Osteocyte (in vitro differentiated cells): ENCODE data around the gene MAPK4. TPM values are rescaled to one million over a fixed set of nuclear protein-coding genes. Genes with fewer than 3 reads are reported as not detected.

Experiments used
- DNase-seq: peaks from one replicate; pipeline ENCODE4 v3.0.0; 2021; ENCODE audit warnings: mixed read lengths; ENCODE audit not compliant: unreplicated experiment; ENCODE audit errors: extremely low spot score
- H3K27ac Mint-ChIP-seq: one replicate; pipeline ENCODE4 v1.8.0; 2021; ENCODE audit warnings: mild to moderate bottlenecking, mixed read lengths; ENCODE audit not compliant: unreplicated experiment
- H3K27me3 Mint-ChIP-seq: one replicate; pipeline ENCODE4 v1.8.0; 2021; ENCODE audit warnings: mixed read lengths; ENCODE audit not compliant: unreplicated experiment
- H3K36me3 Mint-ChIP-seq: one replicate; pipeline ENCODE4 v1.8.0; 2021; ENCODE audit warnings: mixed read lengths; ENCODE audit not compliant: unreplicated experiment
- H3K4me1 Mint-ChIP-seq: one replicate; pipeline ENCODE4 v1.8.0; 2021; ENCODE audit warnings: mixed read lengths; ENCODE audit not compliant: unreplicated experiment
- H3K4me3 Mint-ChIP-seq: one replicate; pipeline ENCODE4 v1.8.0; 2021; ENCODE audit warnings: mild to moderate bottlenecking, moderate library complexity, mixed read lengths; ENCODE audit not compliant: unreplicated experiment
- H3K9me3 Mint-ChIP-seq: one replicate; pipeline ENCODE4 v1.8.0; 2021; ENCODE audit warnings: mixed read lengths; ENCODE audit not compliant: unreplicated experiment
- CTCF ChIP-seq: fragments of 200-600 bp; sonication (generic); IDR thresholded peaks from 2 replicates; pipeline ENCODE4 v1.5.0; 2021; ENCODE audit warnings: antibody characterized with exemption, mild to moderate bottlenecking, moderate library complexity
- total RNA-seq: library from RNA; stranded (reverse); gene quantifications from 2 replicates; pipeline ENCODE4 v1.2.1, GENCODE V29; 2021

MAPK4 gene
- total RNA-seq, 1 donor from 2014 or later: not detected

DNA sequence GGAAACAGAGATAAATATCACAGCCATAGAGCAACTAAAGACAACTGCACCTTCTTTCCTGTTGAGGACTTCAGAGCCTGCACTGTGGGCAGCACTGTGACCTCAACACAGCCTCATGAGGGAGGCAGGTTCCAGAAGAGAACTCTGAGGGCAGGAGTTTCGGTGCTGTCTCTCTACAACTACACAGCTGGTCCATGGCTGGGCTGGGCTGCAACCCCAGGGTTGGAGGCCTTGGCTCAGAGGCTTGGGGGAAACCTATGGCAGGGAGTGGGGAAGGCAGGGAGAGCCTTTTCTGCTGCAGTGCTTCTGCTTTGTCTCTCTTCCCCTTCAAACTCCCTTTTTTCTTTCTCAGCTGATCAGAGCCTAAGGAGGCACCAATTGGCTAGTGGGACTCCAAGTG is 193.4 kb downstream of the MAPK4 start:
- no peak for TF ChIP-seq CTCF
- Mint-ChIP-seq H3K27me3 (peaks cover under 1% of the 10 kb centered on the region), H3K36me3 (no peaks in the 10 kb centered on the region), H3K4me3 (no peak overlapping the region), H3K9me3 (no peaks in the 10 kb centered on the region), H3K27ac (no peak overlapping the region), H3K4me1 (no peaks in the 10 kb centered on the region)
- peak; percentile 71 for DNase-seq

DNA sequence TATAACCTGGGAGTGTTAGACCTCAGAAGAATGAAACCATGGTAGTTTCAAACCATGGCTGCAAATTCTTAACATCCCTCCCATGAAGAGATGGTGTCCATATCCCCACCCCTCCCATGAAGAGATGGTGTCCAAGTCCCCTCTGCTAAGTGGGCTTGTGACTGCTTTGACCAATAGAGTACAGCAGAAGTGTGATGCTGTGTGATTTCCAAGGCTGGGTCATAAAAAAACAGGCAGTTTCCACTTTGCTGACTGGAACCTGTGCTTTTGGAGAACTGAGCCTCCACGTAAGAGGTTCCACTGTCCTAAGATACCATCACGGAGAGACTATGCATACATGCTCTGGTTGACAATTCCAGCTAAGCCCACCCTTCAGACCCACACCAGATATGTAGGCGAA is 194.4 kb downstream of the MAPK4 start:
- Mint-ChIP-seq H3K4me1 (no peaks in the 10 kb centered on the region), H3K27ac (no peak overlapping the region), H3K27me3 (peaks cover 5% of the 10 kb centered on the region), H3K9me3 (no peaks in the 10 kb centered on the region), H3K36me3 (no peaks in the 10 kb centered on the region), H3K4me3 (no peak overlapping the region)
- no peak for TF ChIP-seq CTCF
- DNase-seq: peak; percentile 6

GRCh38 chr18:50757358-50757757 is 197.5 kb downstream of the MAPK4 start:
- Mint-ChIP-seq H3K9me3 (no peaks in the 10 kb centered on the region), H3K4me3 (no peak overlapping the region)
- TF ChIP-seq CTCF: no peak

DNA sequence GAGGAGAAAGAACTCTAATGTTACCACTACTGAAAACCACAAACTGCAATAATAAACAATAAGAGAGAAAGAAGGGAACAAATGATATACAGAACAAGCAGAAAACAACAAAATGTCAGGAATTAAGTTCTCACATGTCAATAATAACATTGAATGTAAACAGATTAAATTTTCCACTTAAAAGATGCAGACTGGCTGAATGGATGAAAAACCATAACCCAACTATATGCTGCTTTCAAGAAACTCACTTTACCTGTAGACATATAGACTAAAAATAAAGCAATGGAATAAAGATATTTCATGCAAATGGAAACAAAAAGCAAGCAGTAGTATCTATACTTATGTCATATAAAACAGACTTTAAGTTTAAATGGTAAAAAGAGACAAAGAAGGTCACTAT is 209.6 kb downstream of the MAPK4 start:
- DNase-seq: no peak
- H3K36me3 Mint-ChIP-seq: no peaks in the 10 kb centered on the region
- no peaks in the 10 kb centered on the region for H3K4me1 Mint-ChIP-seq
- H3K4me3 Mint-ChIP-seq: no peak overlapping the region
- peaks cover 27% of the 10 kb centered on the region for H3K9me3 Mint-ChIP-seq
- H3K27me3 Mint-ChIP-seq: peaks cover 12% of the 10 kb centered on the region
- no peak for TF ChIP-seq CTCF
- H3K27ac Mint-ChIP-seq: no peak overlapping the region

More at GRCh38 chr18:50757358-50757757, 197.5 kb downstream of the MAPK4 start:
- H3K27me3 Mint-ChIP-seq: peaks cover 5% of the 10 kb centered on the region
- H3K36me3 Mint-ChIP-seq: no peaks in the 10 kb centered on the region
- no peaks in the 10 kb centered on the region for H3K4me1 Mint-ChIP-seq
- no peak for DNase-seq
- H3K27ac Mint-ChIP-seq: no peak overlapping the region

GRCh38 chr18:50775207-50775606 is 215.3 kb downstream of the MAPK4 start:
- no peaks in the 10 kb centered on the region for H3K4me1 Mint-ChIP-seq
- TF ChIP-seq CTCF: no peak
- H3K27me3 Mint-ChIP-seq: peaks cover 36% of the 10 kb centered on the region
- H3K27ac Mint-ChIP-seq: no peak overlapping the region
- no peak overlapping the region for H3K4me3 Mint-ChIP-seq
- no peaks in the 10 kb centered on the region for H3K36me3 Mint-ChIP-seq
- DNase-seq: no peak
- peaks cover 5% of the 10 kb centered on the region for H3K9me3 Mint-ChIP-seq
